Inflammatory macrophage treated with lipopolysaccharide for 1 hour (primary cell): ENCODE results near the gene ZBTB21.

Experiments used
- DNase-seq, 2 donors: peaks; one replicate each; pipeline ENCODE4 v3.0.0-alpha.2; 2020 to 2022

ZBTB21 gene

DNA sequence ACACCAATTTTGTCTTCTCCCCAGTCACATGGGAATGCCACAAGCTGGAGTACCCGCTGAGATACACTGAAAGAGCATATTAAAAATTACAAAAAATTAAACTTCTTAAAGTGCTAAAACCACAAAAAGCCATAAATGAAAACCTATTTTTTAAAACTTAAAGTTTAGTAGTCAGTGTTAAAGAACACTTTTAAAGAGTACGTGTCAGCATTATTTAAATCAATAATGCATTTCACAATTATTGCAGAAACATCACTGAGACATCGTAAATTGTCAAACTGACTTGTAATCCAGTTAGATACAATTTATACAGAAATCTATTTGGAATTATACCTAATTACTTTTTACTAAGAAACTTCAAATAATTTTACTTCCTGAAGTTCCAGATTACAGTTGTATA is 22.9 kb downstream of the ZBTB21 start:
- no peak for DNase-seq

DNA sequence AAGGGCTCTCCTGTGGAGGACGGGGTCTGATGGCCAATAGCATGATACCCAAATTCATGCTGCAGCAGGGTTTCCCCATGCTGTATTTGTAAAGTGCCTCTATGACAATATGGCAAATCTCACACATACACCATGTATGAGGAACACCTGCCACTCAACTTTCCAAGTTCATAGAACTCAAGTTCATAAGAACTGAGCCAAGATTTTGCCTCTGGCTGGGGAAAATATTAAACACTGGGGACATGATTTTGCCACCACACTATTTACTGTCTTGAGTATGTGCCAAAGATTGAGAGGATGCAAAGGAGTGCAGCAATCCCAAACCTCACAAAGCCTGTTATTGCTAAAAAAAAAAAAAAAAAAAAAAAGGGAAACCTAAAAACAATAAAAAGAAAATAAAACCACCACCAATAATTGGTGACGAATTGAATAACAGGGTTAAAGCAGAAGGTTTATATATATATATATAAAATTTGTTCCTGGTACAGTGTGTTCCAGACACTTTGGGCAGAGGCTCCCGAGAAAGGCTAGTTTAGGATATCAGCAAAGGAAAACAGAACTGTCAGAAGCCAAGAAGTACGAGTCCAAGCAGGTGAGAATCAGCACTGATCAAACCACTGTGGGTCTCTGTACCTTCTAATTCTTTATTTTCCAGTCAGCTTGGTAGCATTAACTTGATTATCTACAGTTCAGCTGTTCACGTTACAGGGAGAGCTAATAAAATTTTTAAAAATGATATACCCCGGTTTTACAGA is 24.3 kb downstream of the ZBTB21 start:
- DNase-seq: no peak

DNA sequence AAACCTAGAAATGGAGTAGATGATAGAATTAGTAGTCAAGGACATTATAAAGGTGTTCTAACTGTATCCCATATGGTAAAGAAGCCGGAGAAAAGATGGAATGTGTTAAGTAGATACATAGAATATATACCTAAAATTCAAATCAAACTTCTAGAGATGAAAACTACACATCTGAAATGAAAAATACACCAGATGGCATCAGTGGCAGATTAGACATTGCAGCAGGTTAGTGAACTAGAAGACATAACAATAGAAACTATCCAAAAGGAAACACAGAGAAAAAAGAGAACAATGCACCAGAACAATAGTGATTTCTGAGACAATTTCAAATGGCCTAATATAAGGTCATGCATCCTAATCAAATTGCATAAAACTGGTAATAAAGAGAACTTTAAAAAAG is 26.9 kb downstream of the ZBTB21 start:
- no peak for DNase-seq

DNA sequence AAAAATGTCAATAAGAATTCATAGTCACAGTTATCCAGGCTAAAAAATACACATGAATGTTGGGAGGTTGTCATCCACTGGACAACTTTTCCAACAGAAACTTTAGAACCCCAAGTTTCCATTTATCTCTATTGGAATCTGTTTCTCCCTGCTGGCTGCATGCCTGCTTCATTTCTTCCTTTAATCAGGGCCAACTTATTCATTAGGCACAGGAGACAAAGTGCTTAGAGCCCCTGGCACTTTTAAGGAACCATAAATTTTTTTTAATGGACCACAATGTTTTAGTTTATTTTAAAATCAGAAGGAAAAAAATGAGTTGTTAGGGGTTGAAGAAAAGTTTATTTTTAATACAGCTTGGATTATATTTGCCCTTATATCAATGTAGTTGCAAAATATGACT is 29.6 kb downstream of the ZBTB21 start:
- no peak for DNase-seq

DNA sequence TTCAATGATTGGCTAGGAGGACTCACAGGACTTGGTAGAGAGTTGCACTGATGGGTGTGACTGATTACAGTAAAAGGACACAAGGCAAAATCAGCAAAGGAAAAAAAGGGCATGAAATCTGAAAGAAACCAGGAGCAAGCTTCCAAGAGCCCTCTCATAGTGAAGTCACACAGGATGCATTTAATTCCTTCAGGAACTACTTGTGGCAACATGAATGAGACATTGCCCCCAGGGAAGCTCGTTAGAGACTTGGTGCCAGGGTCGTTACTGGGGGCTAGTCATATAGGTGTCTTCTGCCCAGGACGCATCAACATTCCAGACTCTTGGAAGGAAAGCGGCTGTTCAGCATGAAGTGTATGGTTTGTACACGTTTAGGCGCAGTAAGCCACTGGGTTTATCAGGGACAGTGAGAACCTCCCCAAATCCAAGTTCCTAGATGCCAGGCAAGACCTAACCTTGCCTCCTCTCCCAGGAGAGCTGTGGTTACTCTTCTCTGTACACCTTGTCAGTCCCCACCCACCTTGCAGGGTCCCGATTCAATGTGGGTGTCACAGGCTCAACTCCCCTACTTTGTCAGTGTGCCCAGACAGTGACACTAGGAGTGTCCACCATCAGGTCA is 30.3 kb downstream of the ZBTB21 start:
- DNase-seq: no peak

DNA sequence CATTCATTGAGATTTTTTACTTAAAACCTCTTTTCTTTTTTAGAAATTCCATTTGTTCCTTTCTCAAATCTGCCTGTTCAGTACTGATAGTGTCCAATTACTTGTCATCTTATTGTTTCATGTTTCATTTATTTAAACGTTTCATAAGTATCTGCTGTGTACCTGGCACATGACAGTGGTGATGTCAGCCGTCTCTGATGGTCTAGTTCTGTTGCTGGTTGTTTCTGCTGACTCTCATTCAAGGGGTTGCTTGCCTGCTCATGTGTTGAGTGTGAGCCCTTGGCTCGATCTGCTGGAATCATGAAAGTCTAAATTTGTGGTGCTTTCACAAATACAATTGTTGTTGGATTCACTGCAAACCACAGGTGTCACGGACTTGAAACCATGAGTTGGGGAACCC is 30.8 kb downstream of the ZBTB21 start:
- no peak for DNase-seq

DNA sequence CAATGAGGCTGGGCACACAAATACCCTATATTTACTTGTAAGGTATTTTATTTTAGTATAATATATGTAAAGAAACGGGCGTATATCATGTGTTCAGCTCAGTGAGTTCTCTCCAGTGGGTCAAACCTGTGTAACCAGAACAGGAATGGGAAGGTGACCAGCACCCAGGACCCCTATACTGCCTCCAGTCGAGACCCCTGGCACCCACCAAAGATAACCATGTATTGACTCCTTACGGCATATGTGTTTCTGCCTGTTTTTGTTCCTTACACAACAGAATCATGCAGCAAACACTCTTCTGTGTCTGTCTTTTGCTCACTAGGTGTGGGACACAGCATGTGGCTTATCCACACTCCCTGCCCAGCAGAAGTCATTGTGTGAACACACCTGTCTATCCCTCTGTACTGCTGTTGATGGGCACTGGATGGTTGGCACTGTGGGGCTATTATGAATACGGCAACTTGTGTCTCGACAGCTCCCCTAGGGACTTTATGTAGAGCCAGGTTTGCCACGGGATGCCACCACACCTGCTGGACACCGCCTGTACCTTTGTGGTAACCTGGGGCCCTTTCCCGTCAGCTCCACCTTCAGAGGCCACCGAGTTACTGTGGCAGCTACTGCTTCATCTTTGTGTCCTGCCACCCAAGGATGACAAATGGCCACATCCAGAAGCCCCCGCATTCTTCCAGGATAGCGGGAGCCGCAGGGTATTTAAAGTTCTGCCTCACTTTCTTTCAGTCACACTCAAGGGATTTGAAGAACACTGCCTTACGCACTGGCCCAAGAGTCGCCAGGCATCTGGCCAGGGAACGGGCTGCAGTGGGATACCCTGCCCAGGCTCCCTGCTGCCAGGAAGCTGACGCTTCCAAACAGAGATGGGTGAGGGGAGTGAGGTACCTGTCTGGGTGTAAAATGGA is 32.9 kb downstream of the ZBTB21 start:
- no peak for DNase-seq

DNA sequence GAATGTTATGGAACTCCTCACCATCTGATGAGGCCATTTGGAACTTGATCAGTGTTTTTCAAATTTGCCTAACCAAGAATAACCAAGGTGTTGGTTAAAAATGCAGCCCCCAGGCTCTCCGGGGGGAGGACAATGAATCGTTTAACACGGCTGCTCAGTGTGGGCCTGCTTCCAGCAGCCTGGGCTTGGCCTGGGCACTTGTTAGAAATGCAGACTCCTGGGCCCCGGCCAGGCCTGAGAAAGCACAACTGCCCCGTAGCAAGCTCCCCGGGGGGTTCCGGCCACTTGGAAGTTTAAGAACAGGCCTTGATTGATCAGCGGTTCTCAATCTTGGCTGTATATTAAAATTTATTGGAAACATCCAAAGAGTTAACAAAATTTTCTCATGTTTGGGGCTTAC is 33.5 kb downstream of the ZBTB21 start:
- no peak for DNase-seq

DNA sequence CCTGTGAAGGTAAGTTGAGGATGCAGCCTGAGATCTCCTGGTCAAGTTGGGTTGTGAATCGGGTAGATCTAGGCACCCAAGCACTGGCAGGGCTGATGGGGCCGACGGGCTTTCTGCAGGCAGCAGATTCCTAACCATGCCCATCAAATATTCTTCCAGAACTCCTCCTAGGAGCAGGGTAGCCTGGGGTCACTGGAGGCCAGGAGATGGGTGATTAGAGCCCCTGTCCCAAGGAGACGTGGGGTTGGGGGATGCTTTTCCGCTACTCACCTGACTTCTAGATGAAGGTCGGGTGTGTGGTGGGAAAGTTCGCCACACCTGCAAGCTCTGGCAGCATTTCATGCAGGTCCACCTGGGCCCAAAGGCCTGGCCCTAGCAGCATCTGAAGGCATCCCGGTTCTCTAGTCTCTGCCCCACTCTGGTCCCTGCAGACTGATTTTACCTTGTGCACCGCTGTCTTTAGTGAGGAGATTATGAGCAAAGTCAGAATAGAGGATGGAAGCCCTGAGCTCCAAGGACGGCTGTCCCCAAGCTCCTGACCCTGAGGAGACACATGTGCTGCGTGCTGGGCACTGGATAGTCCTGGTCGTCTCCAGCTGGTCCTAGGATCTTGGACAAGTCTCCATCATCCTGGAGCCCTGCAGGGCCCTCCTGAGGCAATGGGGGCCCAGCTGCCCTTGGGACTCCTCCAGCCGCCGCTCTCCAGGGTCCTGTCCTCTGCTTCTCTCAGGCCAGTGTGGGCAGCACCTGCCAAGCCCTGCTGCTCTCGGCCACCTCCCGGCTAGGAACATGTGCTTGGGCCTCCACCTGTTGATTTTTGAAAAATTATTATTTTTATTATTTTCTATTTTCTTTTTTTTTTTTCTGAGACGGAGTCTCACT is 34.5 kb downstream of the ZBTB21 start:
- DNase-seq: no peak

DNA sequence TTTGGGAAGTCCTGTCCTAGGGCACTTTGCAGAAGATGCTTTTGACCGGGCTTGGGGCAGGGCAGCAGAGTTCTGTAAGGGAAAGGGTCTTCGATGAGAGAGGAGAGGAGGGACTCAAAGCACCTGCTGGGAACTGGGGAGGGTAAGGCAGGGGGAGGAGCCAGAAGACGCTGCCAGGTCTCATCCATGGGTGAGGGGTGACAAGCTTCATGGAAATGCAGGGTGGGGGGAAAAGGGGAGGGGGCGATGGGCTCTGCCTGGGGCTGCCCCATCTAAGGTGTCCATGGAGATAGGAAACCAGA is 35.5 kb downstream of the ZBTB21 start:
- DNase-seq: no peak

DNA sequence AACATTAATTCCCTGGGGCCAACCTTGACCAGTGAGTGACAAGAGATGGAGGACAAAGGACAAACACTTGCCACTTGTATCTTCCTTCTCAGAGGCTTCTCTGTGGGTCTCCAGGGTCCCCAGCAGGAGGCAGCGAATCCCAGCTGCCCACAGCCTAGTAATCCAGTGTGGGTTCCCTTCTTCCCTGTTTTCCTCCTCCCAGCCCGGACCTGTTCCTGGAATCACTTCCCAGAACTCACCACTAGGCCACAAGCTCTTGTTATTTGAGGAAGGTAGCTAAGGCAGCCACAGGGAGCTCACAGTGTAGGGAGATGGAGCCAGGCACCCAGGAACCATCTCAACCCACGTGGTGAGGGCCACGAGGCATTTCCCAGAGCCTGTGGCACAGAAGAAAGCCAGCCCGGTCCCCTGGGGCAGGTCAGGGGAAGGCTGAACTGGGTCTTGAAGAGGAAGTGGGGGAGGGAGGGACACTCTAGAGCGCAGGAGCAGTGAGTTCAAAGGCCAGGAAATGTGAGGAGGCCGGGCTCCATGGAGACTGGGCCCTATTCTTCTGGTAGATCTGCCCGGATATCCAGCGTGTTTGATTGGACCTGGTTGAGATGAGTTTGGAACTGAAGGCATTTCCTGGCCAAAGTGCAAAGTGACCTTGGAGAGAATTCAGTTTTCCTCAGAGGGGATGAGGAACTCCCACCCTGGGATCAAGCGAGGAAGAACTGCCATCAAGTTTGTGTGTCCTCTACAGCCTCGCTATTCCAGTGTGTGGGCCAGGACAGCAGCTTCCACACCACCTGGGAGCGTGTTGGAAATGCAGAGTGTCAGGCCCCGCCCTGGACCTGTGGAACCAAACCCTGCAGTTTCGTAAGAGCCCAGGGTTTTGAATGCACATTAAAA is 36.1 kb downstream of the ZBTB21 start:
- peak; percentile 26 to 53 for DNase-seq

DNA sequence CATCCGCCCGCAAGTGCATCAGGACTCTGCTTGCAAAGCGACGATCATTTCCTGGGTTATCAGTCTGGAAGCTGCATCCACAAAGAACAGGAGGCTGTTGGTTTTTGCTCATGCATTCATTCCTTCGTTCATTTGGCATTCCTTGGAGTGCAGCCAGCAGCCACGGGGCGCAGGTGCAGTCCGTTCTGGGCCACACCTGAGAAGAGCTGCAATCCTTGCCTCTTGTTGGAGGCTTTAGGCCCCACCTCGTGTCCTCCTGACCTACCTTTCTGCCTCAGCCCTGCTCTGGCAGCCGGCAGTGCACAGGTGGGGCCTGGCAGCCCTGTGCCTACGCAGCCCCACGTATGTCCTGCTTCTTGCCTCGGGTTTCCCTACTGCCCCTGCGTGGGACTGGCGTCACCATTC is 36.7 kb downstream of the ZBTB21 start:
- DNase-seq: no peak

DNA sequence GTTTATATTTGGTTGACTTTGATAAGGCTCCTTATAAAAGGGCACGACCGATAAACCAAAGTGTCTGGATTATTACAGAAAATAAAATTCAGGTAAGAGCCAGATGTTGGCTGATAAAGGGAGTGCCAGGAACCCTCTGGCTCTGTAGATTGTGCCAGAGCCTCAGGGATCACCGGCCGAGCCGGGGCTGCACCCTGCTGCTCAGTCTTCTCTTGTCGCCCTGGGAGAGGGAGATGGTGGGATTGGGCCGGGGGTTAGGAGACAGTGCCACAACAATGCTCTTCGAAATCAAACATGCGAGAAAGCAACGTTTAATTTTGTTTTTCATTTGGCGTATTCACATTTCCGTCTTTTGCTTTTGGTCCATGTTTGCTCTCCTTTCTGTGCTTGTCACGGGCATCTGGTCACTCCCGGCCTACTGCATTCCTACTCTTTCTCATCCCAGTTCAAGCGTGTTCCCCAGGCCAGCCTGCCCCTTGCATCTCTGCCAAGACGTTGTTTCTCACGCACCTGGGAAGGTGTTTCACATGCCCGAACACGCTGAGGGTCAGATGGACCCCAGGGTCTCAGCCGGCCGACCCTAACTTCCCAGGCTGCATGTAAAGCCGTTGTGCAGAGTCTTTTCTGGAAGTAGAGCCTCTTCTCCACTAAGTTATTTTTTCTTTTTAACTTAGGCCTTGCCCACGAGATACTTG is 37.5 kb downstream of the ZBTB21 start:
- DNase-seq: no peak

DNA sequence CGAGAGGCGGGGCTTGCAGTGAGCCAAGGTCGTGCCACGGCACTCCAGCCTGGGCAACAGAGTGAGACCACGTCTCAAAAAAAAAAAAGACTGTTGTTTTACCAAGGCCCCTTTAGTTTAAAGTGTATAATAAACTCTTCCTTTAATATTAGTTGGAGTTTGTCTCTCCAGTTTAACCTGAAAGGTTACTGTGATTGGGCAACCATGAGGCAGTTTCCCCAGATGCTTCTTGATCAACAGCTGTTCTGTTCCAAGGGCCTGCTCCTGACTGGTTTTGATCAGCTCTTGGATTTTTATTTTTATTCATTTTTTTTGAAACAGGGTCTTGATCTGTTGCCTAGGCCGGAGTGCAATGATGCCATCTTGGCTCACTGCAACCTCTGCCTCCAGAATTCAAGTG is 38.3 kb downstream of the ZBTB21 start:
- no peak for DNase-seq

DNA sequence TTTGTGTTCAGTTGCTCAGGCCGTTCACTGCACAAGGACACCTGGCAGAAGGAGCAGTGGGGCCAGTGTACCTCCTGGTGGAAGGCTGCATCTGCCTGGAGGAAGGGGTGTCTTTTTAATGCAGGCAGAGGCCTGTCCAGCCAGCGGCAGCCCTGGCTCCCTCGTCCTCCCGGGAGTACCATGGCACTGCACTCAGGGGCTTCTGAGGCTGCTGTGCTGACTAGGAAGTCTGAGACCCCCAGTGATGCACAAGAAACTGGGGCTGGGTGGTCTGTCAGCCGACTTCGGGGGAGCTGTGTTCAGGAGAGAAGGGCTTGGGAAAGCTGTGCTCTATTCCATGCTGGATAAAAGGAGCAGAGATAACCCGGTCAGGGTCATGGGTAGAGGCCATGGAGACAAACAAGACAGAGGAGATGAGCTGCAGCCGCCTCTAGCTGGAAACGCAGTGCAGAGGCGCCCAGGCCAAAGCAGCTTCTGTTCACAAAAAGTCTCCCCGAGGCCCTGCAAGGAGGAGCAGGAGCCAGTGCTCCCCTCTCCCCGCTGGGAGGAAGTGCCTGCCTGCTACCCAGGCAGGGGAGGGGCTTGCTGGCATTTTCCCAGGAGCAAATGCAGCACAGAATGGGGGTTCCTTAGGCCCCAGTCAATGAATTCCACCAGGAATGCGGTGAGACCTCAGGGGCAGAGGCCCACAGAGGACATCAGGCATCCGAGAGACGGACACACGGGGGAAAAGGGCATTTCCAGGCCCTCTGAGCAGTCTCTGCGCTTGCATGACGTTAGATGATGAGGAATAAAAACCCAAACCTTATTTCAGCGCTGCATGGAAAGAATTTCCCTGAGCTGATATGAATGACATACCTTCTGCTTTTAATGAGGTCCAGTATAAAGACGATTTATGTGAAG is 39.2 kb downstream of the ZBTB21 start:
- no peak for DNase-seq

DNA sequence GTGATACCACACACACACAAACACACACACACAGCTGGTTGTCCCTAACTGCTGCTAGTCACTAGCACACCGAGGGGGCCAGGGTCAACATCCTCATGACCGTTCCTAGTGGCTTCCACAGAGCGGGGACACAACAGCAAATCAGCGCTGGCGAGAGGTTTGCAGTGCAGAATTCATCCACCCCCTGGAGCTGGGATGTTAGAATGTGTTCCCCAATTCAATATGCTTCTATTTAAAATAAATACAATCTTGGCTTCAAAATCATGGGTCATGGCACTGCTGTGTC is 40.1 kb downstream of the ZBTB21 start:
- no peak for DNase-seq

DNA sequence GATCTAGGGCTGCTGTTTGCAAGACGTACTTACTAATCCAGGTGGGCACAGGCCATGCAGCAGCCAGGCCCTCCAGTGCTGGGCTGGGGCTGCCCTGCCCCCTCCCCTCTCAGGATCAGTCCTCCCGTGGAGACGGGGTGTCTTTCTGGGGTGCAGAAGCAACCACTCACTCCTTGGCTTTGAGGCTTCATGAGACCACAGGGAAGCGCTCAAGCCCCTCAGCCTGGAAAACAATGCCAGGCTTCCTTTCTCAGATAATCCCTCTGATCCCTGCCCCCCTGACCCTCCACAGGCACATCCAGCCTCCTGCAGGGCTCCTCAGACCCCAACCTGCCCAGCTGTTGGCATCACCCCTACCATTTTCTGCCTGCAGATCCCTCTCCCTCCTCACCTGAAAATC is 42.5 kb downstream of the ZBTB21 start:
- no peak for DNase-seq

DNA sequence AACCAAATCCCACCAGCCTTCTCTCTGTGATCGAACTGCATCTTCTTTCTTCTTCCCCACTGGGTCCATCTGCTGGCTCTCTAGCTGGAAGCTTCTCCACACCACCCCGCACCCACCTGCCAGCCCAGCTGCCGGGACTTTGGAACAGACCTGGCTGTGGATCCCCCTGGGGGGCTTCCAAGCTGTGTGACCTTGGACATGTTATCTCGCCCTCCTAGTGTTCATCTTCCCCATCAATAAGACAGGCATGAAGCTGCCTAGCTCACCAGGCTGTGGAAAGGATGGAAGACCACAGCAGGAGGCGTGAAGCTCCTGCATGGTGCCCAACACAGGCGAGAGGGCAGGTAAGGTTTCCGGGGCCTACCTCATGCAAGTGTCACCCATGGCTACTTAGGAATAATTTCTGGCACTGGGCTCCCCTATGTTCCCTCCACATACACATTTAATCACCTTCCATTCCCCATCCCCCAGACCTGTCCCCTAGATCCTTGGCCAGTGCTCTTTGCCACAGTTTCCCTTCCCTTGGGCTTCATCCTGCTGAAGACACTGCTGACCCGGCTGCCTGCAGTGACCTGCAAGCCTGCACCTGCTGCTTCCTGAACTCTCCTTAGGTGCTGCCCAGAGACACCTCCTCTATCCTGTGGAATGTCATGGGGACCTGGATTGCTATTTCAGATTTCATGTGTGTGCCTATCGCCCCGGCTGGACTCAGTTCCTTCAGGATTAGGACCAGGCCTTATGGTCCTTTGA is 43.1 kb downstream of the ZBTB21 start:
- DNase-seq: no peak

DNA sequence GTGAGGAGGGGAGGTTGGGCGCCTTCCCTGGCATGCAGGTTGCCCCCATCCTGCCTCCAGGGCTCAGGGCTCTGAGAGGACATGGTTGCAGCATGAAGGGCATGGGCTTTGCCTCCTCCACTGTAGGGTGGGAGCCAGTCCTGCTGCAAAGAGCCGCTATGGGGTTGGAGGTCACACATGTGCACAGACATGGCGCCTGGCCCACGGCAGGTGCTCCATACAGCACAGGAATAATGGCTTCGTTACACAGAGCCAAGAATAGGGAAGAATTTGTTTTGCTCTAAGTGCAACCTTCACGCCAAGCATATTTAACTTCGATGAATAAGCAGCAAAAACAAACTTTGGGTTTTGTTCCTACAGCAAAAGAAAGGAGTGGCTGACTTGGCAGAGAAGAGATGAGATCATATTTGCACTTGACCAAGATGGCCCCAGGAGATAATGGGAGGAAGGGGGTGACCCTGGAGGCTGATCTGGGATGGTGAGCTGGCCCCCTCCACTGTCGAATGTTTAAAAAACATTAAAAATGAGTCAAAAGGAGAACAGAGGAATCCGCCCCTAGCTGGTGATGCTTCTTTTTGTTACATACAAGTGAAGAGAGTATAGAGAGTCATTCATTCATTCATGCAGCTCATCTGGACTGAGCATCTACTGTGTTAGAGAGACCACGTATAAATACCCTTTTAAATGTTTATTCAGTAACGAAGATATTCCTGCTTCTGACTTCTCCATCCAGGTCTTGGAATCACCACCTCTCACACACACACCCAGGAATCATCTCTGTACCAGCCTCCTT is 43.9 kb downstream of the ZBTB21 start:
- DNase-seq: no peak
